ENCODE data around the gene LIN28B.
"Not testable (repeated sequence)": the region's sequence is repeated elsewhere in the genome, so short reads cannot be mapped to it uniquely, and the experiment has no call there.

LIN28B gene

DNA sequence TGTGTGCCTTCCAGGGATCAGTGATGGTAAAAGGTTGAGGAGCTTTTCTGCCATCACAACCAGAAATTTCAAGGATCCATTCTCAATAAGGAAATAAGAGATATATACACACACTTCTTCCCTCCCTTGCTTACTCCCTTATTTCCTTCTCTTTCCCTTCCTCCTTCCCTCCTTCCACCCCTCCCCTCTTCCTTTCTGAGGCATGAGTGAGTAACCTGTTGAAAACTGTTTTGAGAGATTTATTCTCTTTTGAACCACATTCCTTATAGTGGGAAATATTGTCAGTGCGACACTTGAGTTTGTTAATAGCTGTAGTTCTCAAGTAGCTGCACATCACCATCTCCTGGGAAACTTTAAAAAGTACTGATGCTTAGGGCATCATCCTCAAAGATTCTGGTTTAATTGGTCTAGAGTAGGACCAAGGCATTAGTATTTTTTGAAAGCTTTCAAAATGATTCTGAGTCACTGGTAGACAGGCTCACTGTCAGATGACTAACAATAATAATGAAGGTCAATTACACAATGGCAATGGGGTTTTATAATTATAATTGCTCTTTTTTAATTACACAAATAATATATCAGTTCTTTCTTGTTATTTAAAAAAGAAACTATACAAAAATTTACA, 113.0 kb downstream of the LIN28B start:
- no peak for DNase-seq (ENCODE audit: extremely low spot score)
- ChIA-PET POLR2A (no interaction called here), CTCF (interaction anchor here (1.0 to 2.0 kb wide), 2 partner anchors 10 to 18 kb away, joined by 3 to 9 read pairs; no protein-coding TSS in a partner anchor)
- TF ChIP-seq CTCF (IDR thresholded peaks at IDR 0.05; ENCODE audit: control extremely low read depth, extremely low read depth, low read depth, missing control alignments): no peak

DNA sequence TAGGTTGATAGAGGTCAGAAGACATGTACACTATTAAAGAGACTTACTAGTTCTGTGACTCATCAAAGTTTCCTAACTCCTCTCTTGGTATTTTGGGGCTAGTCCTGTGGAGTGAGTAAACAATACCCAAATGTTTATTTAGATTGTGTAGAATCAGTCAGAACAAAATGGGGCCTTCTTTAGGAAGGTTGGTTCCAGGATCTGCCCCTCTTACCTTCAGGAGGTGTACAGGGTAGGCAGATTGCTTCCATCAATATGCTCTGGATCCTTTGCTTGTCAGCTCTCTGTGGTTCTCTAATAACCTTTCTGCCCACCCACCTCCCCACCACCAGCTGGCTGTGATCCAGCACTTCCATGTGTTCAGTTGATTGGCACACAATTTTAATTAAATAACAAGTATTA, 115.9 kb downstream of the LIN28B start:
- CTCF ChIA-PET: interaction anchor here (1.3 kb wide), 1 partner anchor 43 kb away, joined by 3 read pairs; no protein-coding TSS in a partner anchor

DNA sequence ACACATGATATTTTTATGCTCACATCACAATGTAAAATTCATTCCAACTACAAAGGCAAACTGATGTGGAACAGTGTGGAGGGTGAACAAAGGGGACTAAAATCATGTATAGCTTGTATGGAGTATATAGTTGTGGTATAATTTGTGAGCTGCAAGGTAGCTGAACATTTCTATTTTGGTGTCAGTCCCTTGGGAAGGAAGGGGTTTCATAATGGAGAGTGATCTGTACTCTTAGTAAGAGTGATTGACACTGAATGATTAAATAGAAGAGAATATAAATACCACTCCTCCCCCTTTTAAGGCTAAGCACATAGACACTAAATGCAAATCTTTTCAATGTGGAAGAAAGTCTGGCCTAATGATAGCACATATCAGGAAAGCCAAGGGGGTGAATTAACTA, 118.3 kb downstream of the LIN28B start:
- CTCF ChIA-PET: interaction anchor here (0.8 to 1.8 kb wide), 5 partner anchors 9 to 392 kb away, joined by 3 to 7 read pairs (median 4); partner anchors contain the start of gene PREP

More for the DNA sequence above, 115.9 kb downstream of the LIN28B start:
- no peak for TF ChIP-seq CTCF (IDR thresholded peaks at IDR 0.05; ENCODE audit: control extremely low read depth, extremely low read depth, low read depth, missing control alignments)
- DNase-seq (ENCODE audit: extremely low spot score): no peak
- POLR2A ChIA-PET: no interaction called here

GRCh38 chr6:105076418-105076817, 119.5 kb downstream of the LIN28B start:
- CTCF ChIA-PET: interaction anchor here (1.0 to 4.1 kb wide), 7 partner anchors 9 to 394 kb away, joined by 3 to 39 read pairs (median 5); no protein-coding TSS in a partner anchor
- POLR2A ChIA-PET: not testable (repeated sequence)

More for the DNA sequence above, 118.3 kb downstream of the LIN28B start:
- POLR2A ChIA-PET: no interaction called here
- no peak for TF ChIP-seq CTCF (IDR thresholded peaks at IDR 0.05; ENCODE audit: control extremely low read depth, extremely low read depth, low read depth, missing control alignments)
- DNase-seq (ENCODE audit: extremely low spot score): no peak

DNA sequence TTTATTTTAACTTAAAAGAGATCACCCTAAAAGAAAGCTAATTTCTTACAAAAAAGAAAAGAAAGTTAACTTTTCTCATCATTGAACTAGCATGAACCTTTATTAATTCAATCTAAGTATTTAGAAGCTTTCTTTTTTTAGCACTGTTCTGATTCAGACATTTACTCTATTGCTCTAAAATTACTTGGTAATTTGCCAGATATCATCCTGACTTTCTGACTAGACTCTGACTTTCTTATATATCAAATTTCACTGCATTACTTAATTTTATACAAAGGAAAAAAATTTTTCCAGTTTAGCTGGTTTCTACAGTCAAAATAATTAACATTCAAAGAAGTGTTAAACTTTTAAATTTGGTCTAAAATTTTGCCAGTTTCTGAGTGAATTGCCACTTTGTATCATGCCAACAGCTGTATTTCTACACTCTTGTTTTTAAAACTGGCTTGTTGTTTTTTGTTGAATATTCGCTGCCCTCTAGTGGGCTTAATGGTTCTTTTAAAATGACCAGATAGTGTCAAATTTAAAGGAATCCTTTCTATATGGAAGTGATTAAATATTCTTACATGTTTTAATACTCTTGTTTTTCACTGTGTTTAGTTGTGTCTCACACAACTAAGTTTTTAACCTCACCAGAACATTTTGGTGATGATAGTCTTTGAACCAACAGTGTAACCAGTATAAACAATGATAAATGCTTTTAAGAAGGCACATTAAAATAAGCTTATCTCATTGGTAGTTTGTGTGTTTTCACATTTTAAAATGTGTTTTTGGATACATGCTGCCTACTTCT, 120.9 kb downstream of the LIN28B start:
- peak; percentile 30 for DNase-seq (ENCODE audit: extremely low spot score)
- peak; percentile 45 for TF ChIP-seq CTCF (IDR thresholded peaks at IDR 0.05; ENCODE audit: control extremely low read depth, extremely low read depth, low read depth, missing control alignments)
- ChIA-PET CTCF (interaction anchor here (0.6 to 4.1 kb wide), 19 partner anchors 8 to 396 kb away, joined by 3 to 39 read pairs (median 3); partner anchors contain the start of gene PREP), POLR2A (no interaction called here)

More at GRCh38 chr6:105076418-105076817, 119.5 kb downstream of the LIN28B start:
- not testable (repeated sequence) for DNase-seq (ENCODE audit: extremely low spot score)

DNA sequence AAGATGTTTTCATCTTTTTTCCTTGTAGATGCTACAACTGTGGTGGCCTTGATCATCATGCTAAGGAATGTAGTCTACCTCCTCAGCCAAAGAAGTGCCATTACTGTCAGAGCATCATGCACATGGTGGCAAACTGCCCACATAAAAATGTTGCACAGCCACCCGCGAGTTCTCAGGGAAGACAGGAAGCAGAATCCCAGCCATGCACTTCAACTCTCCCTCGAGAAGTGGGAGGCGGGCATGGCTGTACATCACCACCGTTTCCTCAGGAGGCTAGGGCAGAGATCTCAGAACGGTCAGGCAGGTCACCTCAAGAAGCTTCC, 121.4 kb downstream of the LIN28B start:
- ChIA-PET POLR2A (no interaction called here), CTCF (interaction anchor here (0.6 to 4.1 kb wide), 11 partner anchors 10 to 396 kb away, joined by 3 to 39 read pairs (median 4); no protein-coding TSS in a partner anchor)
- no peak for TF ChIP-seq CTCF (IDR thresholded peaks at IDR 0.05; ENCODE audit: control extremely low read depth, extremely low read depth, low read depth, missing control alignments)
- DNase-seq (ENCODE audit: extremely low spot score): no peak

DNA sequence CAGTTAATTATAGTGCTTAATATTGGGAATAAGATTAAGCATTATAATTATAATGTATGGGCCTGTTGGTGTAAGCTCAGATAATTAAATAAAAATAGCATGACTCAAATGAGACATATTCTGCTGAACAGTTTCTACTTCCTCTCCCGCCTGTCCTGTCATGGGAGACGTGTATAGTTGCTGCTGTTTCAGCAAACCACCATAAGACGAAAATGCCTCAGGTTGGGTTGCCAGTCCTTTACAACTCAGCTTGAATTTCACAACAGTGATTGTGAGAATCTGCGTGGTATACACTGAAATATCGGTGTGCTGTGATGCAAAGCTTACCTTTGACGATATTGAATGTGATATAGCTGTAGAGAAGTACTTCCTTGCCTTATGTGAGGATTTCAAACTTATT, 123.4 kb downstream of the LIN28B start:
- DNase-seq (ENCODE audit: extremely low spot score): no peak
- ChIA-PET POLR2A (no interaction called here), CTCF (interaction anchor here (1.0 to 4.1 kb wide), 5 partner anchors 8 to 343 kb away, joined by 3 to 39 read pairs (median 3); no protein-coding TSS in a partner anchor)
- TF ChIP-seq CTCF (IDR thresholded peaks at IDR 0.05; ENCODE audit: control extremely low read depth, extremely low read depth, low read depth, missing control alignments): no peak

- CTCF ChIA-PET; DNase-seq (ENCODE audit: extremely low spot score); POLR2A ChIA-PET: not testable (repeated sequence)
Measured at GRCh38 chr6:105081662-105082061, 124.8 kb downstream of the LIN28B start.

Measured in GM10248 (cell line).